Stimulated activated CD8-positive, alpha-beta memory T cell treated with anti-CD3 and anti-CD28 coated beads, Interleukin-4, amount 100 ng/mL, for 48 hours (primary cell): Measurements from ENCODE around the gene CACNA2D1.
"Not testable (repeated sequence)": the region's sequence is repeated elsewhere in the genome, so short reads cannot be mapped to it uniquely, and the experiment has no call there.

ENCODE experiments used
- DNase-seq: peaks from one replicate; pipeline ENCODE4 v3.0.0-alpha.2; 2020

CACNA2D1 gene

DNA sequence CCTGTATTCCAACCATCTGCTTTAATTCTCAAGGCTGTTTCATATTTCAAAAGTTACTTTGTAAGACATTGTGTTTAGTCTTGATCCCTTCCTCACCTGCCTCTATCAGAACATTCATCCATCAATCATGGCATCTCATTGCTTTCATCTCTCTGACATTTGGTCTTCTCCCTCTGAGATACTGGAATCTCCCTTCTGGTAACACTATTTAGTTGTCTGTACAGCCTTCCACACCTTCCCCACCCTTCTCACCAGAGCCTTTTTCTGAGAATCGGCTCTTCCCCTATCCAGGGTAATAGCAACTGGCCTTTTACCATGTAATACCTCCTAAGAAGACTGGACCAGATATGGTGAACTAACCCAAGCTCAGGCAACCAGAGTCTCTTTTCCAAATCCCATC lies 10.1 kb downstream of the CACNA2D1 start:
- no peak for DNase-seq

DNA sequence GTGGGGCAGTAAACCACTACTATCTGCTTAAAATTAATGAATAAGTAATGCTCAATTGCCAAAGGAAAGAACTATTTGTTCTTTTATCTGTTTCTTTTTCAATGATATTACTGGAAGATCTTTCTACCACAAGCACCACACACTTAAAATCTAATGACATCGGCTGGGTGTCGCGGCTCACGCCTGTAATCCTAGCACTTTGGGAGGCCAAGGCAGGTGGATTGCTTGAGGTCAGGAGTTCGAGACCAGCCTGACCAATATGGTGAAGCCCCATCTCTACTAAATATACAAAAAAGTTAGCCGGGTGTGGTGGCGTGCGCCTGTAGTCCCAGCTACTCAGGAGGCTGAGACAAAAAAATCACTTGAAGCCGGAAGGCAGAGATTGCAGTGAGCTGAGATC lies 10.8 kb downstream of the CACNA2D1 start:
- not testable (repeated sequence) for DNase-seq

DNA sequence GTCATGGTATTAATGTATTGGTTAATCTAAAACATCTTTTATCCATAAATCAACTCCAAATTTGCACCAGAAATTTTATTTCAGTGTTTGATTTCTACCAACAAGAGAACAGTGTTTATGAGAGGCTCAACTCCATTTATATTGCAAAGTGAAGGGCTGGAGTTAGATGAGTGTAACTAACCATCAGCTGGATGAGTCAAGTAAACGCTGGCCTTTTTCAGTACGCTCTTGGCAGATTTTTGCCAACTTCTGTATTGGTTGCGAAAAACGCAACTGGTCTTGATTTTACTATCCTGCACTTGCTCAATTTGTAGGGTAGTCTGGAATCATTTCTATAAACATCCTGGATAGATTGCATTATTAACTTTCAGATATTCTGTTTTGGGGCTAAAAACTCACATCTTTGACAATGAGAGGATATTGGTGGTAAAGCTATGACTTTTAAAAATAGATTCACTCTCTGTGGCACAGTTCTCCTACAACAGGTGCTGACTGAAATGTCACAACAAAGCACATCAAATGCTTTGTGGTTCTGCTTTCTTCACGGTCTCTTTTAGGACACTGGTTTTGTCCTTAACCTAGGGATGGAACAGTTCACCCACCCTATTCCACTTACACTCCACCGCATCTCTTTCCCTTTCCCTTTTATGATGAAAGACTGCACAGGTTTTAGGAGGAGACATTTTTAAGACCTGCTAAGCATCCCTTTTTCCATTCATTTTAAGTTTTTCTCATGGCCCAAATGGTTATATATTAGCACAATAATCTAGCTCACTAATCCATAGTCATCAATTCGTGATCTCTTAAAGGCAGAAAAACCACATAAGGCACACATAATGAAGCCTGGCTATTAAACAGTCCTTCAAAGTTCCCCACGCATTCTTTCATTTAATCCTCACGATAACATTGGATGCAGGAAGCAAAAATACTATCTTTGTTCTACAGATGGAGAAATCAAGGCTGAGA lies 12.8 kb downstream of the CACNA2D1 start:
- DNase-seq: no peak

DNA sequence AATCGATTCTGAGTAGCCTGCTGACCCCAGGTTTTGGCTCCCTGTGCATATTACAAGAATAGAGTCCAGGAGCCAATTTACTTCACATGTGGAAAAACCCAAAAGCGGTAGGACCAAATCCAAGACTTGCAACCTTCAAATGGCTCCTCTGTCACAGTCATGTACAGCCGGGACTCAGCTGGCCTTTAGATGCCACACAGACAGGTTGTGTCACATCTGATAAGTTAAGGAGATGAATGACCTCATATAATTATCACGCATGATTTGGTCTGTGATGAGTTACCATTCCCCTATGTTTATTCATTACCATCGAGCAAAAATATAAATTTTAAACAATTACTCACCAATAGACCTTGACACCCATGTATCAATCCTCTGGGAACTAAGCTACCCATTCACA lies 14.2 kb downstream of the CACNA2D1 start:
- DNase-seq: no peak

DNA sequence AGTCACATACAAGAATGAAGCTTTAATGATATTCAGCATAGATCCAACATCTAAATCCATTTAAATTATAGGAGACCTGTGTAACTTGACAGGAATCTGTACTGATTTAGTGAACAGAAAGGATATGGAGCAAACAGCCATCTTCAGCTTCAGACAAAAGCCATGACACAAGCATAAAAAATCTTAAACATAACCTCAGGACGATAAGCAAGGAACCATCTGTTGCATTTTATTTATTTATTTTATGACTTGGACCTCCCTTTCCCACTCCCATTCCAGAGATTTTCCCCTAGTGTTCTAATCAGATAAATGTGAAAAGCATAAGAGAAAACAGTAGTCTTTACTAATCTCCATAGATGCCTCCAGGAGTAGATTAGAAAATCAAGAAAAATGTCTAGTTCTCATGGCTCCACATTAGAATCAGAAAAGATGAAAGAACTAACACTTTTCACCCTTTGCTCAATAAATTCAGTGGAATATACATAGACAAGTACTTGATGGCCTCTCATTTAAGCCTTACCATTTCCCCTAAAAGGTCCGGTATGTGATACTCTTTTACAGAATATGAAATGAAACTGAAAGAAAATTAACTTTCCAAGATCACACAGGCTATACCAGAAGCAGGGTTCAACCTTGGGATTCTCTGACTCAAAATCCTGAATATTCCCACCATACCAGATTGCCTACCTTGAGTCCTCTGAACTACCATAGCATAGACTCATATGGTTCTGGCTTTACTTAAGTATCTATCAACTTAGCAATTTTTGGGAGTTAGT lies 15.2 kb downstream of the CACNA2D1 start:
- no peak for DNase-seq

DNA sequence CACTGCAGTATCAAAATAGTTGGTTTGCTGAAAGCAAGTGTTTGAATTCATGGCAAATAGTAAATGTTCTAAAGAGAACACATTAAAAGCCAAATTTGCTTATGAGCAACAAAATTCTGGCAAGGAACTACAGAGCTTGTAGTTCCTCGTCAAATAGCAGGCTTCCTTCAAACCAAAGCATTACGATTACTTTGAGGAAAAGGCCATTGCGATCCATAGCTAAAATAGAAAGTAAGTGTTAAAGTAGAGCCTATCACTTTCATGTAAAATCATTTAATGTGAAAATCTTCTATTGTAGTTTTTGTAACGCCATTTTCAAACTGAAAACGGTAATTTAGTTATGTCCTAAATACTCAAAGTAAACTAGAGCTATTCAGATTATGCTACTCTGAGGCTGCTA lies 20.1 kb downstream of the CACNA2D1 start:
- no peak for DNase-seq

DNA sequence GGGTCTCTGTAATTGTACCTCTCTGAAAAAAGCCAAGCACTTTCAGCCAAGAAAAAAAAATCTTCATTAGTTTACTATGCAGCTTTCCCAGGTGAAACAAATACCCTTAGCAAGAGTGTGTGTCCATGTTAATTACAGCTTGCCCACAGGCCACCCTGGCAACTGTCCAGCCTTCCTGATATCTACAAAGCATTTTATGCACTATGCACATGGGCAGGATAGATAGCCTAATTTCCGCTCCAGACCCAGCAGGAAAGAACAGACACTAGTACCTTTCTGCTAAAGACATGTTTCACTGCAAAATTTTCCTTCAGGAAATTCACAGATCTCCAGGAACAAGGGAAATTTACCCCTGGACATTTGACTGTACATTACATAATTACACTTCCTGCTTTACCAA lies 24.4 kb downstream of the CACNA2D1 start:
- DNase-seq: no peak

DNA sequence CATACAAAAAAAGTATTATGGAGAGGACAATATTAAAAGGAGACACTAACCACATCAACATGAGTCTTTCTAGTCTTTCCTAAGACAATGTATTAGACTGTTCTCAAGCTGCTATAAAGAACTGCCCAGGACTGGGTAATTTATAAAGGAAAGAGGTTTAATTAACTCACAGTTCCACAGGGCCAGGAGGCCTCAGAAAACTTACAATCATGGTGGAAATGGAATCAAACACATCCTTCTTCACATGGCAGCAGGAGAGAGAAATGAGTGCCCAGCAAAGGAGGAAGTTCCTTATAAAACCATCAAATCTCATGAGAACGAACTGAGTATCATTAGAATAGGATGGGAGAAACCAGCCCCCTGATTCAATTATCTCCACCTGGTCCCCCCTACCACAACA lies 25.7 kb downstream of the CACNA2D1 start:
- no peak for DNase-seq

DNA sequence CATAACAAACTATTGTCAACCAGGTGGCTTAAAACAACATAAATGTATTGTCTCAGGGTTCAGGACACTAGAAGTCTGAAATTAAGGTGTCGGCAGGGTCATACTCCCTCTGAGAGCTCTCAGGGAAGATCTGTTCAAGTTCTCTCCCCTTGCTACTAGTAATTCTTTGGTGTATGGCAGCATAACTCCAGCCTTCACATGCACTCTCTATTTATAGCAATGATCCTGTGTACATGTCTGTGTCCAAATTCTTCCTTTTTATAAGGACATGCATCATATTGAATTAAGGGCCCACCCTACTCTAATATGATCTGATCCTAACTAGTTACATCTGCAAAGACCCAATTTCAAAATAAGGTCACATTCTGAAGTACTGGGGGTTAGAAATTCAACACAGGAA lies 27.2 kb downstream of the CACNA2D1 start:
- DNase-seq: no peak

DNA sequence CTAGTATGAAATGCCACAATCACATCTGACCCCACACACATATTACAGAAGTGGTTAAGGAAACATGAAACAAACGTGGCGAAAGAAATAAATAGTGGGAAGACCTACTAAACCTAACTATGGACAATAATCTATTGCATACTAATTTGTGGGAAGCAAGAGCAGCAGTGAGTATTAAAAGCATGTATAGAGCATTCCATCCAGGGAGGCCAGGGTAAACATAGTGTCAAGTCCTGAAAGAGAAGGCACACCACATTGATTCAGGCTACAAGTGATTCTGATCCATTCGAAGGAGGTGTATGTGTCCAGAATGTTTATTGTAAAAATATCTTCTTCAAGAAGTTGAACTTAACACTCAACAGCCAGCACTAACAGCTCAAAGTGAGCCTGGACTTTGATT lies 29.2 kb downstream of the CACNA2D1 start:
- no peak for DNase-seq

DNA sequence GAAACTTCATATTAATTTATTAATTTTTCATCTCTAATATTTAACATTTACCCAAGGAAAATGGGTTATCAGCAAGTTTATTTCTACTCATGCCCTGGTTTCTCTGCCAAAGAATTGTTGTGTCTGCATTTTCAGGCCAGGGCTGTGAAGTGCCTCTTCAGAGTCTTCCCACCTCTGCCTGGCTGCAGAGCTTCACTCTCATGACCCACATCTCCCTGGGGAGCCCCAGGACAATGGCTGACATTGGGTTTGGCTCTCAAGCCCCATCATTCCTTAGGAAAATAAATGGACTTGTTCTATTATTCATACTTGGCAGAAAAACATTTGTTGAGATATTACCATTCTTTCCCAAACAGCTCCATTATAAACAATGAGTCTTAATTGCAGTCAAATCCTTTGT lies 30.3 kb downstream of the CACNA2D1 start:
- no peak for DNase-seq

DNA sequence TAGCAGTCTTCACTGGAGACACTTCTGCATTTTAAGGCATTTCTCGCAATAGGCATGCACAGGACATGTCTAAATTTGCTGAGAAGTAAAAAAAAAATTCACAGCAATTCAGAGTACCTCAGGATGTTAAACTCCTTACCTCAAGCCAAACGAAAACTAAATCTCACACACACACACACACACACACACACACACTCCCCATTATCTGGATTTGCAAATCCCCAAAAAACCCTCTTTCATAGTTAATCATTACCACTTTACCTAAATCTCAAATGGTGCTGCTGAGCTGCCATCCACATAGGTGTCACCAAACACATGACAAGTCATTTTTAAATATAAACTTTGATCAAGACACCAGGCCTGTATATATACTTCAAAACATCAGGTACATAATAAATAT lies 31.8 kb downstream of the CACNA2D1 start:
- DNase-seq: no peak

DNA sequence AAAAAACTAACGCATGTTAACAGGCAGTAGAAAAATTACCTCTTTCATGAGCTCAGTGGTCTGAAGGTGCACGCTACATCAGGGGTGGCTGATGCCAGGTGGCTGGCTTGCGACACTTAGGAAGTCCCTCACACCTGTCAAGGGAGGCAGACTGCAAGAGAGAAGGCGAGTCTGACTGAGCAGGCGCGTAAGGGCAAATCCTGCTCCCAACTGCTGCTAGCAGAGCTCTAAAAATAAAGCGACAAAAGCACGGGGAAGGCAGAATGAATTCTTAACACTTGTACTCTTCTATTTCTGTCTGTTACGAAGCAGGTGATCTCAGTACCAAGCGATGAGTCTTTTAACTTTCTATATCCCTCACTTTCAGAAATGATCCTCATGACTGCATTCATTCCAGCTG lies 33.1 kb downstream of the CACNA2D1 start:
- DNase-seq: no peak

DNA sequence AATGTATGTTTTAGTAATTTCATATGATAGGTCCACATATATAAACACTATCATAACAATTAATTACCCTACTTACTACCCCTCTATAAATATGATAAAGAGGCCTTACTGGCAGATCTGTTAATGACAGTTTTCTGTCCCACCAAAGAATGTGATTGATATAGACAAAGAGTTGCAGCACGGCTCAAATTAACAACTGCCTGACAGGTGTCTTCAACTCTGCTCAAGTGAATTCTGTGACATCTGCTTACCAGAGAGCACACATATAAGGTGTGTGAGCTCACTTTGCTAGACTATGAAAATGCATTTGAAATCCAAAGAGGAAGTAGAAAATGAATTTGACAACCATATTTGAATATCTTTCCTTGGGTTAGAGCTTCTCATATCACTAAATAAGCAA lies 36.6 kb downstream of the CACNA2D1 start:
- no peak for DNase-seq

DNA sequence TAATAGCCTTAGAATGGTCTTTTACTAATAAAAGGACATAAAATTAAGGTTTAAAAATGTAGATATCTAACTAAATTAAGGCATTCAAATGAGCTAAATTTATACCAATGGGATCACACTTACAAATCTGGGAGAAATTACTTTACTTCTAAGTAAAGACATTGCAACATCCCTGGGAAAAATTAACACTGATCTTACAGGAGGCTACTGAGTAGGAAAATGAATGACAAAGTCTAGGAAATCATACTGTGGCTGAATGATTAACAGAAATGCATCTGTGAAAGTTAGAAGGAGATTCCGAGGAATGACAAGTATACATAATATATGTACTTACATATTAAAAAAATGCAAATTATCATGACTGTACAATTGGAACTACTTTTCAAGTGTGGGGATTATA lies 38.3 kb downstream of the CACNA2D1 start:
- no peak for DNase-seq

DNA sequence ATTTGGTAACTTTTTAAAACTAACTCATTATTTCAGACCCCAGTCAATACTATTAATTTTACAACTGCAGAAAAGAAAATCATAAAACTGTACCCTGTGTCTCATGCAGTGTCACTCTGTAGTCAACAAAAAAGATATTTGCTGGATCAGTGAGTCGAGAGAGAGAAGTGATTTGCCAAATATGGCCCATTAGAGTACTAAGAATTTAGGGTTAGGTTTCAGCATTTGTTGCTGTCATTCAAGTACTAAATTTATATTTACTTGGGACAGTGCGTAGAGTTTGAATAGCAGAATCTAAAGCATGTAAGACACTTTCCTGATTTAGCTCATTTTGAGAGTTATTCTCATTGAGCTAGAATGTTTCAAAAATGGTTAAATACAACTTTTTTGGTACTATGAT lies 38.9 kb downstream of the CACNA2D1 start:
- DNase-seq: no peak

DNA sequence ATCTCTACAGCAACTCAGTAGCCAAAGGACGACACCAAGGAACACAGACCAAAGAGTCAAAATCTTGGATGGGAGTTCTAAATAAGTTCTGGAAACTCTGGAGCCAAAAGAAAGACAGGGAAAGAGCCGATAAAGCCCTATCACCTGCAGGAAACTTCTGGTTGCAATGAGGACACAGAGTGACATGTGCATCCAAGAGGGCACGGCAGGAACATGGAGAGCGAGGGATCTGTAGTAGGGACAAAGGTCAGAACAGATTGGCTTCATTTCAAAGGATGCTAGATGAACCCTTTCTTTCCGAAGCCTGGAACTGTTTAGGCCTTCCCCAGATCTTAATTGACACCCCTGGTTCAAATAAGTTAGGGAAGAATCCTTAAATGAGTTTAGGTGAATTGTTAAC lies 39.5 kb downstream of the CACNA2D1 start:
- no peak for DNase-seq

DNA sequence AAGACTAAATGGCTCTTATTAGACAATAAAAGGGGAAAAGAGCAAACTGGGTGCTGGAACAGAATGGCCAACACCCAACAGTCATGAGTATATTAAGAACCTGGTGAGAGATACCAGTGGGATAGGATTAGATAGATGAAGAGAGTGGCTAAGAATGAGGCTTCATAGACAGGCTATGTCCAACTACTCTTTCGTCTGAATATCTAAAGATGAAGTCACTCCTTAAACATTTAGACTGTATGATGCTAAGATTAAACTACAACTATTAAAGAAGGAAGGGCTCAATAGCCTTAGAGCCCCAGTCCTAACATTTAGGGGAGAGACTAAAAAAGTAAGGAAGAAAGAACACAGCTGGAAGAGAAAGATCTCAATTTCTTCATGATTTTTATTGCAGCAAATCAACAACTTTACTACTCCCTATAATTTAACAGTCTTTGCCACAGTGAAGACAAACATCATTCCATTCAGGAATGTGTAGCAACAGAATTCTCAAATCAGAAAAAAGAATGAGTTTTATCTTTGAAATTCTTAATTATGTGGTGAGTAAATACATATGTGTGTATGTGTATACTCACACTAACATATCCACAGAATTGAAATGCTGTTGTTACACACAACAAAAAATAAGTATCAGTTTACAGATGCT lies 45.6 kb downstream of the CACNA2D1 start:
- DNase-seq: no peak

DNA sequence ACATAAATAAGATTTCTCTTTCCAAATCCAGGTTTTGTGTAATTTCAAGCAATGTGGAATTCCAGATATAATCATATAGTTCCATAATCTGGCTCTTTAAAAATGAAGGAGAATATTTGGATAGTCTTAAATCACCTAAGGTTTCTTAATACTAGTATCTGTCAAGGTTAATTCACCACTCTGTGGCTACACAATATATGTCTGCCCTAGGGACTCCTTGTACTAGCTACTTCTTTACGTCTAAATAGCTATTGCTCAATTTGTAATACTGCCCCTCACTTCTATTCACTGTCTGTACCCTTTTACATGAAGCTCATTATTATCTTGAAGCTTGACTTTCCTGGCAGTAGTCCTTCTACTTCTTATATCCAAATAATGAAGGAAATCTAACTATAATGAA lies 47.2 kb downstream of the CACNA2D1 start:
- no peak for DNase-seq

DNA sequence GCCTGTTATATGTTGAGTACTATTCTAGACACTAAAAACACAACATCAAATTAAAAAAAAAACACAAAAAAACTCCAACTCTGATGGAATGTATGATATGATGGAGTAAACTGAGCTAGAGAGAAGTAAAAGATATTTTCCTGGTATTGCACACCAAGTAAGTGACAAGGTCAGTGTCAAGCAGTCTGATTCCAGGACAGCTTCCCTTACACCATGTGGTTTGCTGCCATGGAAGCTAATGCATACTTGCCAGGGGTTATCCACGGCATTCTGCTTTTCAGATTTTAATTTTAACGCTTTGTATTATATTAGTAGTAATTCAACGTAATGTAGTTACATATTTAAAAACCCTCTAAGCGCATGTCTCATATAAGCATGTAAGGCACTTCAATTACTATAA lies 48.4 kb downstream of the CACNA2D1 start:
- no peak for DNase-seq

DNA sequence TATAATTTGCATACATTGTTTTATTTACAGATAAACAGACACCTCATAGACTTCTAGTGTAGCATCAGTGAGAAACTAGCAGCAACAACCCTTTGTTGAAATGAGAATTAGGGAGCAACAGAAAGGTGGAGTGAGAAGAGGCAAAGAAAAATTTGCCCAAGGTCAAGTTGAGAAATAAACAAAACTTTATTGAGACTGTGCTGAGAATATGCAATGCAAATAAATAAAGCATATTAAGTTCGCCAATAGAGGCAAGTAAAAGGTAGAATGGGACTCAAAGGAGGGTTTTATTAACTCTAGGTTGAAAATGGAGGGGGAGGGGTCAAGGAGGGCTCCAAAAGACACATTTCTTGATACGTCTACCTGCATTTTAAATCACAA lies 49.7 kb downstream of the CACNA2D1 start:
- no peak for DNase-seq

DNA sequence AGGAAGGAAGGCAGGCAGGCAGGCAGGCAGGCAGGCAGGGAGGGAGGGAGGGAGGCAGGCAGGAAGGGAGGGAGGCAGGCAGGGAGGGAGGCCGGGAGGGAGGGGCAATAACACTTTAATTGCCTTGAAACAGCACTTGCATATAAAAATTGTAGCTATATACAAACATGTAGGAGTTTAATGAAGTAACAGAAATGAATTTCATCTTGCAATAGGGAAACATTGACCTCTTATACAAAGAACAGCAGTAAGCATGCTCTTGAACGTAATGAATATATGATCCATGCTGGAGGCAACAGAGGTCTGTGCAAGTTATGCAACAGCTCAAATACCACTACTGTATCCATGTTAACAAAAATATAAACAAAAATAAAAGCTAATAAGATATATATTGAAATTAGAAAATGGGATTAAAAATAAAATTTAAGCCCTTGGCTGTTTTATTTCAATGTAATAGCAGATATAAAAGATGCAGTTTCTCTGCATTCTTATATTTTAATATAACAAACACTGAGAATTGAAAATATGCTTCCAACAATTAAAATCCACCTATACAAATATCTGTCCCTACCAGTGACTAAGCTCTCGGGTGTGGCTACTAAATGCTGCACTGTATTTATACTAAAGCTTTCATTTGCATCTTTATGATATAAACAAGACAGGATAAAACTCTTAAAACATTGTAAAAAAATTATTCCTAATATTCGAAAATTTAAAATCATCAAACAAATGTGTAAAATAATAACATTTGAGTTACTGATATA lies 50.3 kb downstream of the CACNA2D1 start:
- no peak for DNase-seq

DNA sequence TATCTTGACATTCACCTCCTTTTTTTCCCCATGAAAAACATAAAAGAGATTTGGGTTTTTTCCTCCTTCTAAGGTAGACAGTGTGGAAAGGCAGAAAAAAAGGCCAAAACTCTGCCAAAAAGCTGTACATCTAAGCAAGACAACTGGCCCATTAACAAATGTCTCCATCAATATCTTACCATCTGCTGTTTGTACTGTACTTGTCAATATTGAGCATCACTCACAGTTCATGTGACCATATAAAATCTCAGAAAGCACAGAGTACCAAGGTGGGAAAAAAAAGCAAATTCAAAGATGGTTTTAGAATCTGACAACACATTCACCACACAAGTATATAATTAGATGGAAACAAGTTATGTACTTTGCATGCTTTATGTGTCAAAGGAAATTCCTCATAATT lies 52.6 kb downstream of the CACNA2D1 start:
- DNase-seq: no peak
